HG02840 (cell line): Measurements from ENCODE around the gene USP43.
"Not testable (repeated sequence)": the region's sequence is repeated elsewhere in the genome, so short reads cannot be mapped to it uniquely, and the experiment has no call there.

Source experiments
- ATAC-seq: cut with Tn5 transposase; IDR thresholded peaks from one replicate; pipeline ENCODE4 v1.9.1; 2021; ENCODE audit warnings: mild to moderate bottlenecking, moderate library complexity, moderate number of reproducible peaks; ENCODE audit not compliant: unreplicated experiment, low FRiP score

USP43 gene, protein sequence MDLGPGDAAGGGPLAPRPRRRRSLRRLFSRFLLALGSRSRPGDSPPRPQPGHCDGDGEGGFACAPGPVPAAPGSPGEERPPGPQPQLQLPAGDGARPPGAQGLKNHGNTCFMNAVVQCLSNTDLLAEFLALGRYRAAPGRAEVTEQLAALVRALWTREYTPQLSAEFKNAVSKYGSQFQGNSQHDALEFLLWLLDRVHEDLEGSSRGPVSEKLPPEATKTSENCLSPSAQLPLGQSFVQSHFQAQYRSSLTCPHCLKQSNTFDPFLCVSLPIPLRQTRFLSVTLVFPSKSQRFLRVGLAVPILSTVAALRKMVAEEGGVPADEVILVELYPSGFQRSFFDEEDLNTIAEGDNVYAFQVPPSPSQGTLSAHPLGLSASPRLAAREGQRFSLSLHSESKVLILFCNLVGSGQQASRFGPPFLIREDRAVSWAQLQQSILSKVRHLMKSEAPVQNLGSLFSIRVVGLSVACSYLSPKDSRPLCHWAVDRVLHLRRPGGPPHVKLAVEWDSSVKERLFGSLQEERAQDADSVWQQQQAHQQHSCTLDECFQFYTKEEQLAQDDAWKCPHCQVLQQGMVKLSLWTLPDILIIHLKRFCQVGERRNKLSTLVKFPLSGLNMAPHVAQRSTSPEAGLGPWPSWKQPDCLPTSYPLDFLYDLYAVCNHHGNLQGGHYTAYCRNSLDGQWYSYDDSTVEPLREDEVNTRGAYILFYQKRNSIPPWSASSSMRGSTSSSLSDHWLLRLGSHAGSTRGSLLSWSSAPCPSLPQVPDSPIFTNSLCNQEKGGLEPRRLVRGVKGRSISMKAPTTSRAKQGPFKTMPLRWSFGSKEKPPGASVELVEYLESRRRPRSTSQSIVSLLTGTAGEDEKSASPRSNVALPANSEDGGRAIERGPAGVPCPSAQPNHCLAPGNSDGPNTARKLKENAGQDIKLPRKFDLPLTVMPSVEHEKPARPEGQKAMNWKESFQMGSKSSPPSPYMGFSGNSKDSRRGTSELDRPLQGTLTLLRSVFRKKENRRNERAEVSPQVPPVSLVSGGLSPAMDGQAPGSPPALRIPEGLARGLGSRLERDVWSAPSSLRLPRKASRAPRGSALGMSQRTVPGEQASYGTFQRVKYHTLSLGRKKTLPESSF

DNA sequence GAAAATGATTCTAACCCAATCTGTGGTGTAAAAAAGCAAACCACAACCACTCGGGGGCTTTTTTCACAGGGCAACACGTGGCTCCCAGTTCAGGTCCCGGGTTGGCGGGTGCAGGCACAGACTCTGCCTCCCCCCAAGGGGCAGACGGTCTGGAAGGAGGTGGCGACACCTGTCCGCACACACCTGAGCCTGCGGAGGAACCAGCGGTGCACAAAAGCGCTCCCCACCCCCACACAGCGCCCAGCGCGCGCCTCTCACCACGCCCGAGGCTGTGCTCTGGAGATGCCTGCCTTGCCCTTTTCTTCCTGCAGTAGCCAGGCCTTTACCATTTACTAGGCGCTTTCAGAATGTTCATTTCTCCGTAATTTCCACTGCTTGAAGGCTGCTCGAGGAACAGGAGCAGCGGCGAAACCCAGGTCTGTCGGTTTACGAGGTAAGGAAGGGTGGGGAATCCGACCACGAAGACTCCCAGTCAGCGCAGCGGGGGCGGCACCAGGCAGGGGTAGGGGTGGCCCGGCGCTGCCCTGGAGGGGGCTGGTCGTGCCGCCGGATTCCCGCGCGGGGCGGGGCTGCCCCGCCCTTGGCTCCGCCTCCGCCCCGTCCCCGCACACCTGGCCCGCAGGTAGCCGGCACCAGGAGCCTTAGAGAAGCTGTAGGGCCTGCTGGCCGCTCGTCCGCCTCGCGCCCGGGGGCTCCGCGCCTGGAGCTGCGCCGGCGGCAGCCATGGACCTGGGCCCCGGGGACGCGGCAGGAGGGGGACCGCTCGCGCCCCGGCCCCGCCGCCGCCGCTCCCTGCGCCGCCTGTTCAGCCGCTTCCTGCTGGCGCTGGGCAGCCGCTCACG lies at the start of gene USP43:
Gene USP43, plus strand, starts transcription at position 608 of the 842 bp plus-strand sequence. Its CDS starts 116 bp downstream, at position 724.
- ATAC-seq: no peak

DNA sequence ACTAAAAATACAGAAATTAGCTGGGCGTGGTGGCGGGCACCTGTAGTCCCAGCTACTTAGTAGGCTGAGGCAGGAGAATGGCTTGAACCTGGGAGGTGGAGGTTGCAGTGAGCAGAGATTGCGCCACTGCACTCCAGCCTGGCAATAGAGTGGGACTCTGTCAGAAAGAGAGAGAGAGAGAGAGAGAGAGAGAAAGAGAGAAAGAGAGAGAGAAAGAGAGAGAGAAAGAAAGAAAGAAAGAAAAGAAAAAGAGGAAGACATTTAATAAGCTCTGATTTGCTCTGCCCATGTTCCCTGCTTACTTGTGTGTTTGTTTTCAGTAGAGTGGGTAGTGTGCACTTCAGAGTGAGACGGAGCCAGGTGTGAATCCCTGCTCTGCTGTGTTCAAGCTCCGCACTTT lies 47.7 kb upstream of the USP43 start:
- ATAC-seq: not testable (repeated sequence)

DNA sequence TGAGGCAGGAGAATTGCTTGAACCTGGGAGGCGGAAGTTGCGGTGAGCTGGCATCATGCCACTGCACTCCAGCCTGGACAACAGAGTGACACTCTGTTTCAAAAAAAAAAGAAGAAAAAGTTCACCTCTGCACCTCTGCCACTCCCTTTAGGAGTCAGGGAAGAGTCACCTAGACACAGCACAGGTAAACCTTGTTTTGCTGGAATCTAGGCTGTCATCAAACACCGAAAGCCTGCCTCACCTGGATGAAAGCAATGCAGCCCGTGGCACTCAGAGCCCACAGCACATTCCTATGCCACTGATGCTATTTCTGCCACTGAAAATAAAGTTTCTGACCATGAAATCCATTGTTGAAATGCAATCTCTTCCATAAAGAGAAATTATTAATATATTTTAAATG lies 46.7 kb upstream of the USP43 start:
- ATAC-seq: no peak

DNA sequence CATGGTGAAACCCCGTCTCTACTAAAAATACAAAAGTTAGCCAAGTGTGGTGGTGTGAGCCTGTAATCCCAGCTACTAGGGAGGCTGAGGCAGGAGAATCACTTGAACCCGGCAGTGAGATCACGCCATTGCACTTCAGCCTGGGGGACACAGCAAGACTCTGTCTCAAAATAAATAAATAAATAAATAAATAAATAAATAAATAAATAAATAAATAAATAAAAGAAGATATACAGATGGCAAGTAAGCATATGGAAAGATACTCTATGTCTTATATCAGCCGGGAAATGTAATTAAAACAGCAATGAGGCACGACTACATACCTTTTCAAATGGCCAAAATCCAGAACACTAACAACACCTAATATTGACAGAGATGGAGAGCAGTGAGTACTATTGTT lies 40.7 kb upstream of the USP43 start:
- ATAC-seq: not testable (repeated sequence)

DNA sequence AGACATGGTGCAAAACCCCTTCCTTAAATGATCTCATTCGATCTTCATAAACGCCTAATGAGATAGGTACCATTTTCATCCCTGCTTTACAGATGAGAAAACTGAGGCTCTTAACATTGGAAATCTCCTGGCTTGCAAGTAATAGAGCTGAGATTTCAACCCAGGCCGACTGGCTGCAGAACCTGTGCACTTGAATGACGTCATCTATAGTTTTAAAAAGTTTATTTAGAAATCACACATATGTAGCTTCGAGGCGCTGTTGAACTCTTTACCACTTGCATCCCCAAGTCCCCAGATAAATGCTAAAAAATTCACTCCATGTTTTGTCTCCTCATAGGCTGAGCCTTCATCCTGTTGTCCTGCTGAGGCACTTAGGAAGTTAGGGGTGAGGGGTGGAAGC lies 38.9 kb upstream of the USP43 start:
- ATAC-seq: no peak

DNA sequence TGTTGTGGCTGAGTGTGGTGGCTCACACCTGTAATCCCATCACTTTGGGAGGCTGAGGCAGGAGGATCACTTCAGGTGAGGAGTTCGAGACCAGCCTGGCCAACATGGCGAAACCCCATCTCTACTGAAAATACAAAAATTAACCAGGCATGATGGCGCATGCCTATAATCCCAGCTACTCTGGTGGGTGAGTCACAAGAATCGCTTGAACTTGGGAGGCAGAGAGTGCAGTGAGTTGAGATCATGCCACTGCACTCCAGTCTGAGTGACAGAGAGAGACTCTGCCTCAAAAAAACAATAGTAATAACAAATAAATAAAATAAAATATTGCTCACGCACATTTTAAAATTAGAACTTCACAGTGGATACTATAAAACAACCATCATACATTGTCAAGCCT lies 38.3 kb upstream of the USP43 start:
- ATAC-seq: not testable (repeated sequence)

DNA sequence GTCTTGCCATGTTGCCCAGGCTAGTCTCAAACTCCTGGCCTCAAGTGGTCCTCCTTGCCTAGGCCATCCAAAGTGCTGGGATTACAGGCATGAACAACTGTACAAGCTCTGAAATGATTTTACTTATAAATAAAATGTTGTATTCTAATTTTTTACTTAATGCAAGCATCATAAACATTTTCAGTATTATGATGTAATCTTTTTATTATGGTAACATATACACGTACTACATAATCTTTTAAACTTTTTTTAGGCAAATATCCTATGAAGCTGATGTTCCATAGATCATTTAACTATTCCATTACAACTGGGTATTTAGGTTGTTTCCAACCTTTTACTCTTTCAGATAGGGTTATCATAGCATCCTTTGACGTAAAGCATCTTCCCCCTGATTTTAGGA lies 33.8 kb upstream of the USP43 start:
- ATAC-seq: no peak

DNA sequence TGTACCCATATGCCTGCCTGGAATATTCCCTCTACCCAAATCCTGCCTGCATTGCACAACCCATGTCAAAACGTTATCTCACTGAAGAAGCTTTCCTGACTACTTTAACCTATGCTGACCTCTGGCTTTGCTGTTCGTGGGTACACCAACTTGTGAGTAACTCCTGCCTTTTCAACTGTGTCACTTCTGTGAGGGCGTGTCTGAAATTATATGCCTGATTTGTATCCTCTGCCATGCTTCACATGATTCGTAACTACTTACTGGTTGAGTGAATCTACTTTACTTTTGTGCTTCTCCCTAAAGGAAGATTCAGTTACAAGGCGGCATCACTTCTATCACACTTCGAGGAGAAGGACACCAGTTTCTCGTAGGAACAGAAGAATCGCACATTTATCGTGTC lies 33.3 kb upstream of the USP43 start:
- ATAC-seq: no peak

DNA sequence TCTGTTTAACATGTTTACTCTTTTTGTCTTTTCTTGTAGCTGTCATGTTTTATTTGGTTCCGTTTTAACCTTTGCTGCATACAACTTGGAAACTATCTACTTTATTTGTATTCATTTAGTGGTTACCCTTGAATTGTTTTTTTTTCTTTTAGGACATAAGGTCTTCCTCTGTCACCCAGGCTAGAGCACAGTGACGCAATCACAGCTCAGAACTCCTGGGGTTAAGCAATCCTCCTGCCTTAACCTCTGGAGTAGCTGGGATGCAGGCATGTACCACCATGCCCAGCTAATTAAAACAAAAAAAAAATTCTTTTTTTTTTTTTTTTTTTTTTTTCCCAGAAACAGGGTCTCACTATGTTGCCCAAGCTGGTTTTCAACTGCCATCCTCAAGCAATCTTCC lies 29.8 kb upstream of the USP43 start:
- no peak for ATAC-seq

DNA sequence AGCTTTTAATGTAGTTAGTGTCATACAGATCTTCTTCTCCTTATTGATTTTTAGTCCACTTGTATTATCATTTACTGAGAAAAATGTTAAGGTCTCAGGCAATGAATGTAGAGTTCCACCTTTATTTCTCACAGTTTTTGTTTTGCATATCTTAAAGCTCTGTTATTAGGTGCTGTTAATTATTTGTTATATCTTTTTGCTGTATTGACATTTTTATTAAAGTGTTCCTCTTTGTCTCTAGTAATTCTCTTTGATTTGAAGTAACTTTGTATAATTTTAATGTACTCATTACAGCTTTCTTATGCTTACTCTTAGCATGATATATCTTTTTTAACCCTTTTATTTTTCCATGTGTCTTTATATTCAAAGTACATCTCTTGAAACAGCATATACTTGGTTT lies 22.4 kb upstream of the USP43 start:
- ATAC-seq: no peak

DNA sequence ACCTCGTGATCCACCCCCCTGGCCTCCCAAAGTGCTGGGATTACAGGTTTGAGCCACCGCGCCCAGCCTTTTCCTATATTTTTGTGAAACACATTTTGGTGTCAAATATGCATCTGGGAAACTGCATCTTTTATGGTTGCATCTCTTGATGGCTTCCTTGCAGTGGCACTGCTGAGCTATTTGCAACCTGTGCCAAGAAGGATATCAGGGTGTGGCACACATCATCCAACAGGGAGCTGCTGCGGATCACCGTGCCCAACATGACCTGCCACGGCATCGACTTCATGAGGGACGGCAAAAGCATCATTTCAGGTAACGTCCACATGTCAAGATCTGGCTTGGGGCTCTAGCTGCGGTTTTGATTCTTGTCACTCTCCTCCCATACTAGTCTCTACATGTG lies 16.8 kb upstream of the USP43 start:
- ATAC-seq: no peak

DNA sequence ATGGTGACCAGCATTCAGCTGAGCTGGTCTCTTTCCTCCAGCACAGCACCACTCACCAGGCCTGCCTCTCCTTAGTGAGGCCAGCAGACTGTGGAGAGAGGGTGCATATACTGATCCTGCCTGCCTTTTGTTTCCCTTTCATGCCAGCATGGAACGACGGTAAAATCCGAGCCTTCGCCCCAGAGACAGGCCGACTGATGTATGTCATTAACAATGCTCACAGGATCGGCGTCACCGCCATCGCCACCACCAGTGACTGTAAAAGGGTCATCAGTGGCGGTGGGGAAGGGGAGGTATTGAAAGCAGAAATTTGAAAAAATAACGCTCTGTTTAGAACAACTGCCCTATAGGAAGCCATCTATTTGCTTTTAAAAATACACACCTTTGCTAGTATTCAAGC lies 12.6 kb upstream of the USP43 start:
- no peak for ATAC-seq

DNA sequence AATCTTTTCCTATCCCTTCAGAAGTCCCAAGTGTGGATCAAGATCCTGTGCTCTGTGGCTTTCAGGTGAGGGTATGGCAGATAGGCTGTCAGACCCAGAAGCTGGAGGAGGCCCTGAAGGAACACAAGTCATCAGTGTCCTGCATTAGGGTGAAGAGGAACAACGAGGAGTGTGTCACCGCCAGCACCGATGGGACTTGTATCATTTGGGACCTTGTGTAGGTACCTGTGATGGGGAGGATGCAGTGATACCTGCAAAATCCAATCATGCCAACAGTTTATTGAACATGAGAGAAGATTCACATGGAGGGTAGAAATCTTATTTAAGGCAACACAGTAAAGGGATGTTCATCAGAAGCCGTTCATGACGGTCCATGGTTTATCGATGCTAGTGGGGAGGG lies 10.0 kb upstream of the USP43 start:
- ATAC-seq: no peak

DNA sequence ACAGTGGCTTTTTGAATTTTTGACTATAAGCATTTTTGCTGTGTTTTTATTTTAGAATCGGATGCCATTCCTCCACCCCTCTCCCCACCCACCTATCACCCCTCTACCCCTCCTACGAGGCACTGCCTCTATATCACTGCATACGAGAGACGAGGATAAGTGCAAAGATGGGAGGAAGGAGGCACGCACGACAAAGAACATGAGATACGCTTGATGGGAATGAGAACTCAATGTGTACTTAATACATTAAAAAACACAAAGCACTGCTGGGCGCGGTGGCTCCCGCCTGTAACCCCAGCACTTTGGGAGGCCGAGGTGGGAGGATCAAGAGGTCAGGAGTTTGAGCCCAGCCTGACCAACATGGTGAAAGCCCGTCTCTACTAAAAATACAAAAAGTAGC lies 8.8 kb upstream of the USP43 start:
- ATAC-seq: no peak

DNA sequence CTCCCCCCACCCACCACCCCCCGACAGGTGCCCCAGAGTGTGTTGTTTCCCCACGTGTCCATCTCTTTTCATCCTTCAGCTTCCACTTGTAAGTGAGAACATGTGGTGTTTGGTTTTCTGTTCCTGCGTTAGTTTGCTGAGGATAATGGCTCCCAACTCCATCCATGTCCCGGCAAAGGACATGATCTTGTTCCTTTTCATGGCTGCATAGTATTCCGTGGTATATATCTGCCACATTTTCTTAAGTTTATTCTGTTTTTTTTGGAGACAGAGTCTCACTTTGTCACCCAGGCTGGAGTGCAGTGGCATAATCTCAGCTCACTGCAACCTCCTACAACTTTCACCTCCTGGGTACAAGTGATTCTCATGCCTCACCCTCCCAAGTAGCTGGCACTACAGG lies 4.9 kb upstream of the USP43 start:
- ATAC-seq: not testable (repeated sequence)

DNA sequence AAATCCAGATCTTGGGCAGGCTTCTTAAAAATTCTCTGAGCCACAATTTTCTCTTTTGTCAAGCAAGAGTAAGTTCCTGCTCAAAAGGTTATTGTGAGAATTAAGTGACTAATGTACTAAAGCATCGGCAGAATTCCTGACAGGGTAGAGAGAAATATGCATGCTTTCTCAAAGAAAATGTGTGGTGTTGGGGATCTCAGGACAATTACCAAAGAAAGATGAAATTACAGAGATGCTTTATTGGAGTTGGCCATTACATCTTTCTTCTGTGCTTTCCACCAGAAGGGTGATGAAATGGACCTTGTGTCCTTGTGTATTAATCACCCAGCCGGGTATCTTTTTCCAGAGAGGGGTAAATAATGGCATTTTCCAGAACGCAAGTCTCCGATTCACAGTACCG lies 1.7 kb upstream of the USP43 start:
- ATAC-seq: no peak

DNA sequence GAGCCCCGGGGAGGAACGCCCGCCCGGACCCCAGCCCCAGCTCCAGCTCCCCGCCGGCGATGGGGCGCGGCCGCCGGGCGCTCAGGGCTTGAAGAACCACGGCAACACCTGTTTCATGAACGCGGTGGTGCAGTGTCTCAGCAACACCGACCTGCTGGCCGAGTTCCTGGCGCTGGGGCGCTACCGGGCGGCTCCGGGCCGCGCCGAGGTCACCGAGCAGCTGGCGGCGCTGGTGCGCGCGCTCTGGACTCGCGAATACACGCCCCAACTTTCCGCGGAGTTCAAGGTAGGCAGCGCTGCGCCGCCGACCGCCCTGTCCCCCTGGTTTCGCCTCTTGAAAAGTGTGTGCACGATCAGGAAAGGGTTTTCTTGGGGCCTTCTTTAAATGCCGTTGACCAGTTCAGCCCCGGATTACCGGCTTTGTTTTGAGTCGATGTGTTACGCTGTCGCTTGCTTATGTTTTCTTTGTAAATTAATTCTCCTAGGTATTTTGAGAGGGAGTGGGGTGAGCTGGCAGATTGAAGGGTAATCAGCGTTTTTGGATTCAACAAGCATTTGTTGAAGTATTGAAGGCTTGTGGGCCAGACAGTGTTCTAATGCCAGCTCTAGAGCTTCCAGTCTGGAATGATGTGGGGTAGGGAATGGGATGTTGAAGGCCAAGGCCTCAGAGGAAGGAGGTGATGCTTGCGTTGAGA lies 681 bp downstream of the USP43 start:
- no peak for ATAC-seq

DNA sequence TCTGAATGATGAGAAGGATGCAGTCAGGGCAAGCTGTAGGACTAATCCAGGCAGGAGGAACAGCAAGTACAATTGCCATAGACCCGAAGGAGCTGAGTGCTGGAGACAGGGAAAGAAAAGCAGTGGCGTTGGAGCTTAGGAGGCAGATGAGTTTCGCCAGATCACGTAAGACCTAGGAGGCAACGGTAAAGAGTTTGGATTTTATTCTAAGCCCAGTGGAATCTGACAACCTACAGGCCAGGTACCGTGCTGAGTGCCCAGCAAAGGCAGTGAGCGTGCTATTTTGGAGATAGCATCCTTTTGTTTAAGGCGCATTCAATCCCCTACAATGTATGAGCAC lies 1.2 kb downstream of the USP43 start:
- ATAC-seq: no peak

DNA sequence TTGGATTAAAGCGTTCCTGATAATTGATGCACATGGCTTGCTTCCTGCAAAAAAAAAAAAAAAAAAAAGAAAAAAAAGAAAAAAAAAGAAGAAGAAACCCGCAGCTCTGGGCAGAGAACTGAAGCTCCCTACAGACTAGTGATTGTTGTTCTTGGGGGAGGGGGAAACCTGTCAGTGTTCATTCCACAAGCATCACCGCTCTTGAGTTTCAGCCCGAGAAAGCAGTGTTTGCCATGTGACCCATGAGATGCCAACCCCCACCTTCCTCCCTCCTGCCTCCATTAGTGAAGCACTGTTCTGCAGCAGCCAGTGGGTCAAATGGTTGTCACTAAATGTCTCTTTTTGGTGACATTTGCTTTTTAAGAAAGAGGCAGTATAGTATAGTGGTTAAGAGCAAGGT lies 1.7 kb downstream of the USP43 start:
- no peak for ATAC-seq
